ENCODE results near the gene NOC2L. TPM values are rescaled to one million over a fixed set of nuclear protein-coding genes. Genes with fewer than 3 reads are reported as not detected.
A peak's percentile ranks its signal among the peaks of the same experiment; 100 is the strongest.

Gene NOC2L
- total and polyA plus RNA-seq, 9 of the 15 experiments (the other 6 are each of a cell fraction or from before 2014, with no cell fraction given) = 4.0 to 410 (median 200) TPM

- BruUV-seq (replicated peaks) = no TSS peak
- ATAC-seq = no peak
- 20% methylated on average over 40 of the region's 40 CpGs for WGBS (ENCODE audit: insufficient coverage, low coverage, missing lambda C conversion rate)
- ChIA-PET CTCF (ENCODE audit: low intra/inter-chr PET ratio) (no interaction called here), POLR2A (interaction anchor here (0.7 to 3.1 kb wide), 5 partner anchors 10 to 38 kb away, joined by 3 to 11 read pairs (median 3); no protein-coding TSS in a partner anchor)
- peaks cover 36% of the 10 kb centered on the region for H4K20me1 ChIP-seq (replicated peaks; ENCODE audit: control insufficient read depth, insufficient read depth, low read length)
- in situ Hi-C loops (cut with MboI) (no loop called here), intact Hi-C loops (cut with micrococcal nuclease) (no loop called here)
- H3K9me3 ChIP-seq (replicated peaks; ENCODE audit: control insufficient read depth, insufficient read depth, low read depth, low read length) = no peaks in the 10 kb centered on the region
- H3K27me3 ChIP-seq (ENCODE audit: control insufficient read depth in 2 of 2, insufficient read depth in 2 of 2, low read length in 2 of 2) = peaks cover 40 to 85% of the 10 kb centered on the region in 2 experiments
- H3K79me2 ChIP-seq (ENCODE audit: control insufficient read depth, insufficient read depth, low read length) = no peaks in the 10 kb centered on the region
- no peaks in the 10 kb centered on the region for H3K9me1 ChIP-seq (ENCODE audit: control insufficient read depth, insufficient read depth, low read length)
- H3K4me3 ChIP-seq = no peak overlapping the region
- 0 out of 2 replicates have a peak, but pooled peaks have one; percentile 21 for TF ChIP-seq SPI1 (IDR thresholded peaks at IDR 0.05; ENCODE audit: borderline replicate concordance, low read depth, low read length)
- TF ChIP-seq JUN (IDR thresholded peaks at IDR 0.05; ENCODE audit: borderline replicate concordance, low read depth, low read length) = no peak
- TF ChIP-seq JUN (CRISPR knock-in tag; IDR thresholded peaks at IDR 0.05; ENCODE audit: borderline replicate concordance) = 0 out of 2 replicates have a peak, but pooled peaks have one; percentile 27
- TF ChIP-seq, protein P1, sequence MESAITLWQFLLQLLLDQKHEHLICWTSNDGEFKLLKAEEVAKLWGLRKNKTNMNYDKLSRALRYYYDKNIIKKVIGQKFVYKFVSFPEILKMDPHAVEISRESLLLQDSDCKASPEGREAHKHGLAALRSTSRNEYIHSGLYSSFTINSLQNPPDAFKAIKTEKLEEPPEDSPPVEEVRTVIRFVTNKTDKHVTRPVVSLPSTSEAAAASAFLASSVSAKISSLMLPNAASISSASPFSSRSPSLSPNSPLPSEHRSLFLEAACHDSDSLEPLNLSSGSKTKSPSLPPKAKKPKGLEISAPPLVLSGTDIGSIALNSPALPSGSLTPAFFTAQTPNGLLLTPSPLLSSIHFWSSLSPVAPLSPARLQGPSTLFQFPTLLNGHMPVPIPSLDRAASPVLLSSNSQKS (CRISPR knock-in tag; IDR thresholded peaks at IDR 0.05) = no peak
- no peak for FAIRE-seq
- peaks cover 0 to 81% of the 10 kb centered on the region in 2 experiments; a peak in 3 of 5 replicates for H3K4me1 ChIP-seq (replicated peaks in 1 of 2; ENCODE audit: control insufficient read depth in 2 of 2, insufficient read depth in 2 of 2, low read length in 2 of 2)
- no peak overlapping the region for H3K27ac ChIP-seq (ENCODE audit: extremely low read depth, low read depth, low read length)
- no peaks in the 10 kb centered on the region for H3K36me3 ChIP-seq (ENCODE audit: control insufficient read depth, insufficient read depth, low read length)
- no peak for DNase-seq (ENCODE audit: extremely low read depth in 1 of 4, low spot score in 3 of 4)
- H2AFZ ChIP-seq (ENCODE audit: low read depth, low read length) = no peak overlapping the region
- no peak overlapping the region for H3K4me2 ChIP-seq (ENCODE audit: insufficient read depth, low read length)
- H3K9ac ChIP-seq (ENCODE audit: insufficient read depth in 1 of 2, low read depth in 2 of 2, low read length in 2 of 2) = no peak overlapping the region
These were observed 30.0 kb downstream of the NOC2L start for GRCh38 chr1:928825-929661.
